Kidney epithelial cell (primary cell): Measurements from ENCODE around the gene ABHD5. TPM values are rescaled to one million over a fixed set of nuclear protein-coding genes. Genes with fewer than 3 reads are reported as not detected.
"Not testable (repeated sequence)": the region's sequence is repeated elsewhere in the genome, so short reads cannot be mapped to it uniquely, and the experiment has no call there.

Experiments
- DNase-seq: peaks from one replicate; pipeline ENCODE4 v3.0.0-alpha.2; 2010; ENCODE audit warnings: low read depth
- H3K27me3 ChIP-seq: 2 replicates; pipeline ENCODE4 v1.6.0; 2011; ENCODE audit warnings: low read length; ENCODE audit not compliant: control insufficient read depth, insufficient read depth
- H3K36me3 ChIP-seq: 2 replicates; pipeline ENCODE4 v1.5.1; 2011; ENCODE audit warnings: low read length; ENCODE audit not compliant: control insufficient read depth, insufficient read depth
- H3K4me3 ChIP-seq: 2 replicates; pipeline ENCODE4 v1.5.1; 2011; ENCODE audit warnings: low read depth, mild to moderate bottlenecking, control low read depth, low read length
- total RNA-seq: library from RNA; depleted of rRNA; stranded (reverse); fragments of >200 nt; gene quantifications from 2 replicates; pipeline ENCODE4 v1.2.3, GENCODE V29; 2015
- TF ChIP-seq, protein P1 (sequence below): IDR thresholded peaks from 2 replicates; pipeline ENCODE4 v1.5.1; 2011; ENCODE audit warnings: mild to moderate bottlenecking, moderate library complexity, low read length, control low read depth, inconsistent platforms; ENCODE audit not compliant: insufficient read depth, poor library complexity, severe bottlenecking

ABHD5 gene
- total RNA-seq, 1 donor from 2014 or later, result 23.4 TPM

DNA sequence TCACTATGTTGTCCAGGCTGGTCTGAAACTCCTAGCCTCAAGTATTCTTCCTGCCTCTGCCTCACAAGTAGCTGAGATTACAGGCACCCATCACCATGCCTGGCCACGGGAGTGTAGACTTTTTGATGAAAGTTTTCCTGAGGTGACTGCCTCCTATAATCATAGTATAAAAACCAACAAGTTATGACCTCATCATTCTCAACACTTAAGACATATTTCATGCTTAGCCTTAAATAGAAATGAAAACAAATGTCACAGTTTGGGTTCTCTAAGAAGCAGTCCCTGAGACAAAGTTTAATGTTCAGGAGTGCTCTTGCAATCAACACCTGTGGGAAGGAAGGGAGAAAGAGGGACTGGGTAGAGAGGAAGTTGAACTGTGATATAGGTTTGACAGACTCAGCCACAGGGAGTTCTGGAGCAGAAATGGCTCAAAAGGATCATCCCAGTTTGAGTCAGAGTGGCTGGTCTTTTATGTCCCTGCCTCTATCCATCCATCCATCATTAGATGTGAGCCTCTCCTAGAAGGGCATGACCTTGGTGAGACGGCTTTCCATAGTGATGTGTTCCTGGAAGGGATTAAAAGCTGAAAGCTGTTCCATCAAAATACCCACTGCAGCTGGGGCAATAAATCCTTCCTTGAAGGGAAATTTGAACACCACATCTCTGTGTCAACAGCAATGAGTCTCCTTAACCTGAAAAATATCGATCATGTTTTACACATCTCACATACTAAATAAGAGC is 16.2 kb upstream of the ABHD5 start:
- DNase-seq, result no peak
- no peaks in the 10 kb centered on the region for H3K27me3 ChIP-seq
- no peaks in the 10 kb centered on the region for H3K36me3 ChIP-seq
- TF ChIP-seq, protein P1, sequence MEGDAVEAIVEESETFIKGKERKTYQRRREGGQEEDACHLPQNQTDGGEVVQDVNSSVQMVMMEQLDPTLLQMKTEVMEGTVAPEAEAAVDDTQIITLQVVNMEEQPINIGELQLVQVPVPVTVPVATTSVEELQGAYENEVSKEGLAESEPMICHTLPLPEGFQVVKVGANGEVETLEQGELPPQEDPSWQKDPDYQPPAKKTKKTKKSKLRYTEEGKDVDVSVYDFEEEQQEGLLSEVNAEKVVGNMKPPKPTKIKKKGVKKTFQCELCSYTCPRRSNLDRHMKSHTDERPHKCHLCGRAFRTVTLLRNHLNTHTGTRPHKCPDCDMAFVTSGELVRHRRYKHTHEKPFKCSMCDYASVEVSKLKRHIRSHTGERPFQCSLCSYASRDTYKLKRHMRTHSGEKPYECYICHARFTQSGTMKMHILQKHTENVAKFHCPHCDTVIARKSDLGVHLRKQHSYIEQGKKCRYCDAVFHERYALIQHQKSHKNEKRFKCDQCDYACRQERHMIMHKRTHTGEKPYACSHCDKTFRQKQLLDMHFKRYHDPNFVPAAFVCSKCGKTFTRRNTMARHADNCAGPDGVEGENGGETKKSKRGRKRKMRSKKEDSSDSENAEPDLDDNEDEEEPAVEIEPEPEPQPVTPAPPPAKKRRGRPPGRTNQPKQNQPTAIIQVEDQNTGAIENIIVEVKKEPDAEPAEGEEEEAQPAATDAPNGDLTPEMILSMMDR, result no peak
- H3K4me3 ChIP-seq, result no peak overlapping the region

DNA sequence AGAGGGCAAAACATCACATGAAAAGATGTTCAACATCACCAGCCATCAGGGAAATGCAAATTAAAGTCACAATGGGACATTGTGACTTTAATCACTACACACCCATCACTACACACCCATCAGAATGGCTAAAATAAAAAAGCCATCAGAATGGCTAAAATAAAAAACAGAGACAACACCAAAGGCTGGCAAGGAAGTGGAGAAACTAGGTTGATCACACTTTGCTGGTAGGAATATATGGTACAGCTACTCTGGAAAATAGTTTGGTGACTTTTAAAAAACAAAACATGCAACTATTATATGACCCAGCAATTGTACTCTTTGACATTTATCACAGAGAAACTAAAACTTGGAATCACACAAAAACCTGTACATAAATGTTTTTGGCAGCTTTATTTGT is 15.1 kb upstream of the ABHD5 start:
- TF ChIP-seq, protein P1, result no peak
- Histone ChIP-seq H3K27me3 (no peaks in the 10 kb centered on the region), H3K4me3 (no peak overlapping the region), H3K36me3 (no peaks in the 10 kb centered on the region)
- no peak for DNase-seq

DNA sequence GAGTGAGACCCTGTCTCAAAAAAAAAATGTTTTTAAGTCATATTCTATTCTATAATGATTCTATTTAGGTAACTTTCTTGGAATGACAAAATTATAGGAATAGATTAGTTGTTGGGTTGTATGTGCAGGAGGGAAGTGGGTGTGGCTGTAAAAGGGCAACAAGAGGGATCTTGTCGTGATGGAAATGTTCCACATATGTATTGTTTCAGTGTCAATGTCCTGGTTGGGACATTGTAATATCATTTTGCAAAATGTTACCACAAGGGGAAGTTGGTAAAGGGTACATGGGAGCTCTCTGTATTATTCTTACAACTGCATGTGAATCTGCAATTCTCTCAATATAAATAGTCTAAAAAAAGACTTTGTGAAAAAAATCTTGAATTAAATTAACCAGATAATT is 14.3 kb upstream of the ABHD5 start:
- H3K36me3 ChIP-seq, result no peaks in the 10 kb centered on the region

DNA sequence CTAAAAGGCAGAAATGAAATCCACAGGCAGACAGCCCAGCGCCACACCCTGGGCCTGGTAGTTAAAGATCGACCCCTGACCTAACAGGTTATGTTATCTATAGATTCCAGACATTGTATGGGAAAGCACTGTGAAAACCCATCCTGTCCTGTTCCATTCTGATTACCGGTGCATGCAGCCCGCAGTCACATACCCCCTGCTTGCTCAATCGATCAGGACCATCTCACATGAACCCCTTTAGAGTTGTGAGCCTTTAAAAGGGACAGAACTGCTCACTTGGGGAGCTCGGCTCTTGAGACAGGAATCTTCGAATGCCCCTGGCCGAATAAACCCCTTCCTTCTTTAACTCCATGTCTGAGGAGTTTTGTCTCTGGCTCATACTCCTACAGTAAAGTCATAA is 12.4 kb upstream of the ABHD5 start:
- DNase-seq, H3K4me3 ChIP-seq, H3K27me3 ChIP-seq: not testable (repeated sequence)

More for the DNA sequence above, 14.3 kb upstream of the ABHD5 start:
- no peaks in the 10 kb centered on the region for H3K27me3 ChIP-seq
- TF ChIP-seq, protein P1, result no peak
- no peak overlapping the region for H3K4me3 ChIP-seq
- DNase-seq, result no peak

DNA sequence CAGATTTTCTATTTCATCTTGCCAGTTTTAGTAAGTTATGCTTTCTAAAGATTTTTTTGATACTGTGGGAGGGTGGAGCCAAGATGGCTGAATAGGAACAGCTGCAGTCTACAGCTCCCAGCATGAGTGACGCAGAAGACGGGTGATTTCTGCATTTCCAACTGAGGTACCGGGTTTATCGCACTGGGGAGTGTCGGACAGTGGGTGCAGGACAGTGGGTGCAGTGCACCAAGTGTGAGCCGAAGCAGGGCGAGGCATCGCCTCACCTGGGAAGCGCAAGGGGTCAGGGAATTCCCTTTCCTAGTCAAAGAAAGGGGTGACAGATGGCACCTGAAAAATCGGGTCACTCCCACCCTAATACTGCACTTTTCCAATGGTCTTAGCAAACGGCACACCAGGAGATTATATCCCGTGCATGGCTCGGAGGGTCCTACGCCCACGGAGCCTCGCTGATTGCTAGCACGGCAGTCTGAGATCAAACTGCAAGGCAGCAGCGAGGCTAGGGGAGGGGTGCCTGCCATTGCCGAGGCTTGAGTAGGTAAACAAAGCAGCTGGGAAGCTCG is 11.8 kb upstream of the ABHD5 start:
- not testable (repeated sequence) for H3K4me3 ChIP-seq, H3K27me3 ChIP-seq, H3K36me3 ChIP-seq, DNase-seq

More for the DNA sequence above, 12.4 kb upstream of the ABHD5 start:
- H3K36me3 ChIP-seq, result not testable (repeated sequence)

DNA sequence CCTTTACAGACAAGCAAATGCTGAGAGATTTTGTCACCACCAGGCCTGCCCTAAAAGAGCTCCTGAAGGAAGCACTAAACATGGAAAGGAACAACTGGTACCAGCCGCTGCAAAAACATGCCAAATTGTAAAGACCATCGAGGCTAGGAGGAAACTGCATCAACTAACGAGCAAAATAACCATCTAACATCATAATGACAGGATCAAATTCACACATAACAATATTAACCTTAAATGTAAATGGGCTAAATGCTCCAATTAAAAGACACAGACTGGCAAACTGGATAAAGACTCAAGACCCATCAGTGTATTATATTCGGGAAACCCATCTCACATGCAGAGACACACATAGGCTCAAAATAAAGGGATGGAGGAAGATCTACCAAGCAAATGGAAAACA is 9.9 kb upstream of the ABHD5 start:
- DNase-seq, H3K36me3 ChIP-seq: not testable (repeated sequence)

DNA sequence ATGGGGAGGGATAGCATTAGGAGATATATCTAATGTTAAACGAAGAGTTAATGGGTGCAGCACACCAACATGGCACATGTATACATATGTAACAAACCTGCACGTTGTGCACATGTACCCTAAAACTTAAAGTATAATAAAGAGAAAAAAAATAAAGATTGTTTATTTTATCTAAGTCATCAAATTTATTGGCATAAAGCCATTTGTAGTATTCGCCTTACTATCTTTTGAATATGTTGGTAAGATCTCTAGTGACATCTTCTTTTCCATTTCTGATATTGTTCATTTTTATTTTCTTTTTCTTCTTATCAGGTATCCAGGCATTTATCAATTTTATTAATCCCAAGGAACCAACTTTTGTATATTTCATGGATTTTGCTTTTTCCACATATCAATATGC is 5.8 kb upstream of the ABHD5 start:
- no peaks in the 10 kb centered on the region for H3K27me3 ChIP-seq
- DNase-seq, result no peak
- H3K36me3 ChIP-seq, result no peaks in the 10 kb centered on the region
- no peak overlapping the region for H3K4me3 ChIP-seq
- TF ChIP-seq, protein P1, result no peak

More for the DNA sequence above, 9.9 kb upstream of the ABHD5 start:
- H3K4me3 ChIP-seq, H3K27me3 ChIP-seq: not testable (repeated sequence)
